ENCODE data around the gene TBC1D22A.

DNA sequence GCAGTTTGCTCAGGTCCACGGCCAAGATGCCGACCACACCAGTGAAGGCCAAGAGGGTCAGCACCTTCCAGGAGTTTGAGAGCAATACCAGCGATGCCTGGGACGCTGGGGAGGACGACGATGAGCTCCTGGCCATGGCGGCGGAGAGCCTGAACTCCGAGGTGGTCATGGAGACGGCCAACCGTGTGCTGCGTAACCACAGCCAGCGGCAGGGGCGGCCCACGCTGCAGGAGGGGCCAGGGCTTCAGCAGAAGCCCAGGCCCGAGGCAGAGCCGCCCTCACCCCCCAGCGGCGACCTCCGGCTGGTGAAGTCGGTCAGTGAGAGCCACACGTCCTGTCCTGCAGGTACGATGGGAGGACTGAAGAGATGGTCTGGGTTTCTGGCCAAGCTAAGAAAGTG, 31.0 kb downstream of the TBC1D22A start:
- no peak for TF ChIP-seq POLR2A (IDR thresholded peaks at IDR 0.05)
- TF ChIP-seq CTCF (IDR thresholded peaks at IDR 0.05), result no peak
- no peak for TF ChIP-seq POLR2AphosphoS5 (IDR thresholded peaks at IDR 0.05)
- TF ChIP-seq EP300 (IDR thresholded peaks at IDR 0.05), result no peak
